ENCODE data around the gene CDKN1B. TPM values are rescaled to one million over a fixed set of nuclear protein-coding genes. Genes with fewer than 3 reads are reported as not detected.

CDKN1B gene
- total and polyA plus RNA-seq, 2 donors (not counting 3 experiments of a cell fraction or from before 2014, with no cell fraction given) = 12.7 to 40.8 TPM

GRCh38 chr12:12689647-12690300 is 27.4 kb upstream of the CDKN1B start:
- Histone ChIP-seq H3K4me1 (ENCODE audit: control insufficient read depth, extremely low read depth, insufficient read depth, low read length) (peaks cover 11% of the 10 kb centered on the region), H3K4me2 (ENCODE audit: insufficient read depth, low read length) (peak overlapping the region; percentile 51), H3K79me2 (ENCODE audit: control insufficient read depth, insufficient read depth, low read length) (no peaks in the 10 kb centered on the region), H2AFZ (ENCODE audit: low read depth, low read length) (no peak overlapping the region), H3K27ac (ENCODE audit: insufficient read depth, low read depth, low read length) (peak overlapping the region; percentile 44), H3K36me3 (ENCODE audit: control insufficient read depth in 2 of 2, extremely low read depth in 1 of 2, insufficient read depth in 2 of 2, low read length in 2 of 2) (no peaks in the 10 kb centered on the region), H4K20me1 (replicated peaks; ENCODE audit: control insufficient read depth, extremely low read depth, insufficient read depth, low read length) (no peaks in the 10 kb centered on the region), H3K4me3 (replicated peaks in 1 of 3; ENCODE audit: insufficient read depth in 1 of 3, low read depth in 1 of 3, low read length in 3 of 3) (no peak overlapping the region), H3K9ac (replicated peaks; ENCODE audit: extremely low read depth, insufficient read depth, low read length) (no peak overlapping the region), H3K9me3 (replicated peaks; ENCODE audit: control insufficient read depth, insufficient read depth, low read length) (no peaks in the 10 kb centered on the region), H3K9me1 (replicated peaks; ENCODE audit: control insufficient read depth, extremely low read depth, insufficient read depth, low read length) (no peaks in the 10 kb centered on the region), H3K27me3 (ENCODE audit: control insufficient read depth in 2 of 2, insufficient read depth in 2 of 2, low read length in 2 of 2) (no peaks in the 10 kb centered on the region)
- DNase-seq (ENCODE audit: low read depth, low spot score) (no peak), FAIRE-seq (no peak)
- no peak for TF ChIP-seq GATA2 (IDR thresholded peaks at IDR 0.05; ENCODE audit: insufficient read depth, insufficient read length, low read depth, low read length)
- TF ChIP-seq, protein P1, sequence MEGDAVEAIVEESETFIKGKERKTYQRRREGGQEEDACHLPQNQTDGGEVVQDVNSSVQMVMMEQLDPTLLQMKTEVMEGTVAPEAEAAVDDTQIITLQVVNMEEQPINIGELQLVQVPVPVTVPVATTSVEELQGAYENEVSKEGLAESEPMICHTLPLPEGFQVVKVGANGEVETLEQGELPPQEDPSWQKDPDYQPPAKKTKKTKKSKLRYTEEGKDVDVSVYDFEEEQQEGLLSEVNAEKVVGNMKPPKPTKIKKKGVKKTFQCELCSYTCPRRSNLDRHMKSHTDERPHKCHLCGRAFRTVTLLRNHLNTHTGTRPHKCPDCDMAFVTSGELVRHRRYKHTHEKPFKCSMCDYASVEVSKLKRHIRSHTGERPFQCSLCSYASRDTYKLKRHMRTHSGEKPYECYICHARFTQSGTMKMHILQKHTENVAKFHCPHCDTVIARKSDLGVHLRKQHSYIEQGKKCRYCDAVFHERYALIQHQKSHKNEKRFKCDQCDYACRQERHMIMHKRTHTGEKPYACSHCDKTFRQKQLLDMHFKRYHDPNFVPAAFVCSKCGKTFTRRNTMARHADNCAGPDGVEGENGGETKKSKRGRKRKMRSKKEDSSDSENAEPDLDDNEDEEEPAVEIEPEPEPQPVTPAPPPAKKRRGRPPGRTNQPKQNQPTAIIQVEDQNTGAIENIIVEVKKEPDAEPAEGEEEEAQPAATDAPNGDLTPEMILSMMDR (IDR thresholded peaks at IDR 0.05; ENCODE audit: extremely low read depth in 1 of 2, insufficient read depth in 1 of 2, low read depth in 1 of 2, low read length in 2 of 2) = no peak
- no peak for TF ChIP-seq POLR2A (IDR thresholded peaks at IDR 0.05; ENCODE audit: low read depth, low read length)
- TF ChIP-seq FOS (IDR thresholded peaks at IDR 0.05; ENCODE audit: borderline replicate concordance, insufficient read depth, low read length) = no peak
- no peak for TF ChIP-seq EZH2 (IDR thresholded peaks at IDR 0.05; ENCODE audit: borderline replicate concordance, low read depth, low read length, severe bottlenecking)
- TF ChIP-seq MAX (IDR thresholded peaks at IDR 0.05; ENCODE audit: insufficient read depth, insufficient read length) = no peak
- no peak for TF ChIP-seq MYC (IDR thresholded peaks at IDR 0.05; ENCODE audit: low read depth, low read length)
- dilution Hi-C loops (cut with MboI; ENCODE audit: extremely low pct_ligation_motif_present, low sequenced_read_pairs) (no loop called here), intact Hi-C loops (cut with micrococcal nuclease) (no loop called here)
- POLR2A ChIA-PET = no interaction called here
- TSS peak; percentile 22 for BruUV-seq (replicated peaks)
- CTCF ChIA-PET = interaction anchor here (1.1 to 1.5 kb wide), 6 partner anchors 10 to 332 kb away, joined by 3 to 5 read pairs (median 3); no protein-coding TSS in a partner anchor

Measured in endothelial cell of umbilical vein (primary cell).